AG04450 (cell line): ENCODE data around the gene NBAS. TPM values are rescaled to one million over a fixed set of nuclear protein-coding genes. Genes with fewer than 3 reads are reported as not detected.

ENCODE experiments used
- CTCF ChIA-PET: fragments of 300-600, 350-600 bp; formaldehyde crosslinking; extraction: SDS; loops from one replicate; lab custom pipeline; 2022; ENCODE audit warnings: antibody characterized with exemption, inconsistent platforms; lab: Charles Lee
- POLR2A ChIA-PET: fragments of 350-600 bp; formaldehyde crosslinking; extraction: SDS; loops from one replicate; lab custom pipeline; 2021; ENCODE audit warnings: antibody characterized with exemption, inconsistent platforms; lab: Yijun Ruan, JAX
- DNase-seq: peaks from one replicate; pipeline ENCODE4 v3.0.0-alpha.2; 2011; ENCODE audit warnings: low read depth, low spot score
- H3K27ac ChIP-seq: one replicate; pipeline ENCODE4 v1.5.1; 2012; ENCODE audit warnings: low read depth, low read length, control low read depth
- H3K27me3 ChIP-seq: one replicate; pipeline ENCODE4 v1.6.0; 2012; ENCODE audit warnings: low read length; ENCODE audit not compliant: control insufficient read depth, insufficient read depth
- H3K4me3 ChIP-seq: 2 replicates; pipeline ENCODE4 v1.5.1; 2011; ENCODE audit warnings: mild to moderate bottlenecking, low read depth, low read length, control low read depth
- H3K9me3 ChIP-seq: 2 replicates; pipeline ENCODE4 v1.5.1; 2012; ENCODE audit warnings: low read length; ENCODE audit not compliant: control insufficient read depth, insufficient read depth
- polyA plus RNA-seq: library from polyadenylated mRNA; depleted of rRNA; stranded (reverse); fragments of >200 nt; gene quantifications from 2 replicates; pipeline ENCODE4 v1.2.3, GENCODE V29; 2011
- TF ChIP-seq, protein P1 (sequence below): IDR thresholded peaks from 2 replicates; pipeline ENCODE4 v1.5.1; 2011; ENCODE audit warnings: low read depth, low read length, control low read depth, inconsistent platforms

Gene NBAS
- polyA plus RNA-seq, 1 experiment = 45.0 TPM

GRCh38 chr2:15127876-15128275 is 433.3 kb downstream of the NBAS start:
- H3K27me3 ChIP-seq = peaks cover 2% of the 10 kb centered on the region
- H3K27ac ChIP-seq = peak overlapping the region; percentile 21
- ChIA-PET POLR2A (no interaction called here), CTCF (no interaction called here)
- 0 out of 2 replicates have a peak, but pooled peaks cover 3% of the 10 kb centered on the region for H3K9me3 ChIP-seq
- no peak for DNase-seq
- no peak overlapping the region for H3K4me3 ChIP-seq
- TF ChIP-seq, protein P1, sequence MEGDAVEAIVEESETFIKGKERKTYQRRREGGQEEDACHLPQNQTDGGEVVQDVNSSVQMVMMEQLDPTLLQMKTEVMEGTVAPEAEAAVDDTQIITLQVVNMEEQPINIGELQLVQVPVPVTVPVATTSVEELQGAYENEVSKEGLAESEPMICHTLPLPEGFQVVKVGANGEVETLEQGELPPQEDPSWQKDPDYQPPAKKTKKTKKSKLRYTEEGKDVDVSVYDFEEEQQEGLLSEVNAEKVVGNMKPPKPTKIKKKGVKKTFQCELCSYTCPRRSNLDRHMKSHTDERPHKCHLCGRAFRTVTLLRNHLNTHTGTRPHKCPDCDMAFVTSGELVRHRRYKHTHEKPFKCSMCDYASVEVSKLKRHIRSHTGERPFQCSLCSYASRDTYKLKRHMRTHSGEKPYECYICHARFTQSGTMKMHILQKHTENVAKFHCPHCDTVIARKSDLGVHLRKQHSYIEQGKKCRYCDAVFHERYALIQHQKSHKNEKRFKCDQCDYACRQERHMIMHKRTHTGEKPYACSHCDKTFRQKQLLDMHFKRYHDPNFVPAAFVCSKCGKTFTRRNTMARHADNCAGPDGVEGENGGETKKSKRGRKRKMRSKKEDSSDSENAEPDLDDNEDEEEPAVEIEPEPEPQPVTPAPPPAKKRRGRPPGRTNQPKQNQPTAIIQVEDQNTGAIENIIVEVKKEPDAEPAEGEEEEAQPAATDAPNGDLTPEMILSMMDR = no peak

DNA sequence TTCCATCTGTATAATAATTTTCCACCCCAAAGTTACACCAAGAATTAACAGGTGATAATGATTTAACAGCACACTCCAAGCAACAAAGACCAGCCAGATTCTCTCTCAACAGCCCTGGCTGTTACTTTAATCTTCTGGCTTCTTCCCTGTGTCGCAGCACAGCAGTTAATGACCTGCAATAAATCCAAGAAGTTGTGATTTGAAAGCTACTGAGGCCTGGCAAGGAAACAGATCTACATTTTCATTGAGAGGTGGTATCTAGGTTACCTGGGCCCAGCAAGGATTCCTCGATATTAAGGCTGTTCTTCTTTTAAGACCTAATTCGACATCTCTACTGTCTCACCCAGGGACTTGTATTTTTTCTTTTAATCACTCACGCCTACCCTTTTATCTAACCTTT is 433.8 kb downstream of the NBAS start:
- ChIA-PET POLR2A (no interaction called here), CTCF (no interaction called here)
- DNase-seq = no peak
- H3K27ac ChIP-seq = no peak overlapping the region
- TF ChIP-seq, protein P1 = no peak
- H3K27me3 ChIP-seq = peaks cover 2% of the 10 kb centered on the region
- H3K9me3 ChIP-seq = 0 out of 2 replicates have a peak, but pooled peaks cover 3% of the 10 kb centered on the region
- no peak overlapping the region for H3K4me3 ChIP-seq

GRCh38 chr2:15126373-15126772 is 434.8 kb downstream of the NBAS start:
- ChIA-PET CTCF (no interaction called here), POLR2A (no interaction called here)
- TF ChIP-seq, protein P1 = no peak
- DNase-seq = no peak
- Histone ChIP-seq H3K27ac (no peak overlapping the region), H3K4me3 (no peak overlapping the region), H3K27me3 (peaks cover 2% of the 10 kb centered on the region), H3K9me3 (0 out of 2 replicates have a peak, but pooled peaks cover 3% of the 10 kb centered on the region)

- no peak for DNase-seq
- ChIA-PET CTCF (interaction anchor here (1.8 kb wide), 1 partner anchor 454 kb away, joined by 6 read pairs; no protein-coding TSS in a partner anchor), POLR2A (no interaction called here)
- Histone ChIP-seq H3K4me3 (no peak overlapping the region), H3K27ac (no peak overlapping the region), H3K9me3 (0 out of 2 replicates have a peak, but pooled peaks cover 3% of the 10 kb centered on the region), H3K27me3 (no peaks in the 10 kb centered on the region)
- TF ChIP-seq, protein P1 = no peak
Observed at GRCh38 chr2:15122915-15123314, 438.2 kb downstream of the NBAS start.

DNA sequence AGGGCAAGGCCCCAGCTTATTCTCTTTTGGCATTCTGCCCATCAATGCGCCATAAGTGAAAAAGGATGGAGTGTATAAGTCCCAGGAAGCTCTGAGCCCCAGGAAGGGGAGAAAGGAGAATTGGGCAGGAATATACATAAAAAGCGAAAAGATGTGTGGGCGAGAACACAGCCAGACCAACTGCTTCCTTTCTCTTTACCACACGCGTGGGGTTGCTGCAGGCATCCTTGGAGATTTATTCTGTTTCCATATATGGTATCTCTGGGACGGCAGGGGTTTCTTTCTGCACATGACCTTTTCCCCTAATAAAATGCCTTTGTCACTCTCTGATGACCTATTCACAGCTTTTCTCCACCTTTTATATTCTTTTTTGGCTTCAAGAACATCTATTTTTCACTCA is 440.5 kb downstream of the NBAS start:
- DNase-seq = no peak
- TF ChIP-seq, protein P1 = no peak
- Histone ChIP-seq H3K4me3 (no peak overlapping the region), H3K9me3 (0 out of 2 replicates have a peak, but pooled peaks cover 3% of the 10 kb centered on the region), H3K27me3 (no peaks in the 10 kb centered on the region), H3K27ac (no peak overlapping the region)
- ChIA-PET POLR2A (no interaction called here), CTCF (no interaction called here)
